Measurements from ENCODE around the gene ARMC2. TPM values are rescaled to one million over a fixed set of nuclear protein-coding genes. Genes with fewer than 3 reads are reported as not detected.

ARMC2 gene
- total RNA-seq, 1 experiment from 2014 or later = 12.6 TPM

- H3K27ac ChIP-seq (ENCODE audit: low read depth, low read length, poor library complexity, severe bottlenecking) = no peak overlapping the region
- no peak overlapping the region for H3K4me3 ChIP-seq (ENCODE audit: low read depth, low read length, poor library complexity, severe bottlenecking)
- no peak for TF ChIP-seq EZH2 (IDR thresholded peaks at IDR 0.05; ENCODE audit: borderline replicate concordance, low read depth, low read length, poor library complexity, severe bottlenecking)
- TF ChIP-seq CTCF (conservative IDR thresholded peaks at IDR 0.05; ENCODE audit: low read depth, low read length) = no peak
- BruUV-seq (replicated peaks) = no TSS peak
- CTCF ChIA-PET = no interaction called here
- POLR2A ChIA-PET (ENCODE audit: low non-redundant PET) = no interaction called here
- no peaks in the 10 kb centered on the region for H3K9me3 ChIP-seq (ENCODE audit: low read depth, low read length, poor library complexity, severe bottlenecking)
- intact Hi-C loops (cut with micrococcal nuclease; ENCODE audit: unreplicated experiment) = no loop called here
- no peak for DNase-seq (ENCODE audit: low spot score)
- no peaks in the 10 kb centered on the region for H3K4me1 ChIP-seq (ENCODE audit: insufficient read depth, low read length, poor library complexity, severe bottlenecking)
- H3K27me3 ChIP-seq (replicated peaks; ENCODE audit: insufficient read depth, low read depth, low read length, poor library complexity) = no peaks in the 10 kb centered on the region
- H3K36me3 ChIP-seq (ENCODE audit: insufficient read depth, low read length, poor library complexity, severe bottlenecking) = peaks cover 3% of the 10 kb centered on the region
Observed at GRCh38 chr6:108877046-108877751, 29.0 kb downstream of the ARMC2 start.

GRCh38 chr6:108878942-108879341 is 30.7 kb downstream of the ARMC2 start:
- no TSS peak for BruUV-seq (replicated peaks)
- TF ChIP-seq CTCF (conservative IDR thresholded peaks at IDR 0.05; ENCODE audit: low read depth, low read length) = no peak
- no peak for TF ChIP-seq EZH2 (IDR thresholded peaks at IDR 0.05; ENCODE audit: borderline replicate concordance, low read depth, low read length, poor library complexity, severe bottlenecking)
- Histone ChIP-seq H3K36me3 (ENCODE audit: insufficient read depth, low read length, poor library complexity, severe bottlenecking) (peaks cover 3% of the 10 kb centered on the region), H3K4me3 (ENCODE audit: low read depth, low read length, poor library complexity, severe bottlenecking) (no peak overlapping the region), H3K4me1 (ENCODE audit: insufficient read depth, low read length, poor library complexity, severe bottlenecking) (no peaks in the 10 kb centered on the region), H3K27me3 (replicated peaks; ENCODE audit: insufficient read depth, low read depth, low read length, poor library complexity) (no peaks in the 10 kb centered on the region), H3K27ac (ENCODE audit: low read depth, low read length, poor library complexity, severe bottlenecking) (no peak overlapping the region), H3K9me3 (ENCODE audit: low read depth, low read length, poor library complexity, severe bottlenecking) (no peaks in the 10 kb centered on the region)
- ChIA-PET POLR2A (ENCODE audit: low non-redundant PET) (no interaction called here), CTCF (no interaction called here)
- DNase-seq (ENCODE audit: low spot score) = no peak
- intact Hi-C loops (cut with micrococcal nuclease; ENCODE audit: unreplicated experiment) = no loop called here

GRCh38 chr6:108883172-108883571 is 35.0 kb downstream of the ARMC2 start:
- DNase-seq (ENCODE audit: low spot score) = no peak
- Histone ChIP-seq H3K4me1 (ENCODE audit: insufficient read depth, low read length, poor library complexity, severe bottlenecking) (no peaks in the 10 kb centered on the region), H3K27me3 (replicated peaks; ENCODE audit: insufficient read depth, low read depth, low read length, poor library complexity) (no peaks in the 10 kb centered on the region), H3K36me3 (ENCODE audit: insufficient read depth, low read length, poor library complexity, severe bottlenecking) (no peaks in the 10 kb centered on the region), H3K9me3 (ENCODE audit: low read depth, low read length, poor library complexity, severe bottlenecking) (no peaks in the 10 kb centered on the region), H3K27ac (ENCODE audit: low read depth, low read length, poor library complexity, severe bottlenecking) (no peak overlapping the region), H3K4me3 (ENCODE audit: low read depth, low read length, poor library complexity, severe bottlenecking) (no peak overlapping the region)
- POLR2A ChIA-PET (ENCODE audit: low non-redundant PET) = no interaction called here
- CTCF ChIA-PET = no interaction called here
- BruUV-seq (replicated peaks) = no TSS peak
- no peak for TF ChIP-seq EZH2 (IDR thresholded peaks at IDR 0.05; ENCODE audit: borderline replicate concordance, low read depth, low read length, poor library complexity, severe bottlenecking)
- intact Hi-C loops (cut with micrococcal nuclease; ENCODE audit: unreplicated experiment) = no loop called here
